OCI-LY3 (cell line): ENCODE data around the gene INSYN2A.

ENCODE experiments used
- H2AFZ ChIP-seq: fragments of 200-600, 300-600 bp; shearing (Covaris generic); 2 replicates; pipeline ENCODE4 v1.6.0; 2014; ENCODE audit warnings: antibody characterized with exemption, low read depth, low read length
- H3K27ac ChIP-seq: fragments of 200-600, 300-600 bp; sonication (generic); 2 replicates; pipeline ENCODE4 v1.5.1; 2014; ENCODE audit warnings: mild to moderate bottlenecking, low read length, moderate library complexity, mixed read lengths
- H3K27me3 ChIP-seq: fragments of 200-600, 300-600 bp; sonication (generic); 2 replicates; pipeline ENCODE4 v1.6.1; 2014; ENCODE audit warnings: low read depth, low read length, mixed read lengths
- H3K36me3 ChIP-seq: fragments of 200-600, 300-600 bp; sonication (generic); replicated peaks from 2 replicates; pipeline ENCODE3; 2014; ENCODE audit warnings: low read depth, low read length, mixed read lengths
- H3K4me1 ChIP-seq: fragments of 300-600, 200-600 bp; sonication (generic); 2 replicates; pipeline ENCODE4 v1.6.1; 2014; ENCODE audit warnings: low read length, mixed read lengths
- H3K4me2 ChIP-seq: fragments of 200-600, 300-600 bp; sonication (generic); 2 replicates; pipeline ENCODE4 v1.6.1; 2014; ENCODE audit warnings: low read length, mixed read lengths
- H3K4me3 ChIP-seq: fragments of 300-600, 200-600 bp; sonication (generic); 2 replicates; pipeline ENCODE4 v1.5.1; 2014; ENCODE audit warnings: antibody characterized with exemption, mild to moderate bottlenecking, low read length, moderate library complexity
- H3K79me2 ChIP-seq: fragments of 300-600, 200-600 bp; shearing (Covaris generic); 2 replicates; pipeline ENCODE4 v1.6.1; 2014; ENCODE audit warnings: mild to moderate bottlenecking, low read length, mixed read lengths
- H3K9ac ChIP-seq: fragments of 300-600, 200-600 bp; shearing (Covaris generic); 2 replicates; pipeline ENCODE4 v1.6.0; 2014; ENCODE audit warnings: mild to moderate bottlenecking, low read length, moderate library complexity
- H3K9me3 ChIP-seq: fragments of 200-600, 300-600 bp; shearing (Covaris generic); 2 replicates; pipeline ENCODE4 v1.6.1; 2014; ENCODE audit warnings: low read length, mixed read lengths; ENCODE audit not compliant: insufficient read depth
- H4K20me1 ChIP-seq: fragments of 200-600, 300-600 bp; sonication (generic); 2 replicates; pipeline ENCODE4 v1.6.1; 2016; ENCODE audit warnings: low read length, mixed read lengths; ENCODE audit not compliant: insufficient read depth
- CTCF ChIP-seq: fragments of 200-600, 300-600 bp; sonication (generic); IDR thresholded peaks from 2 replicates; pipeline ENCODE4 v1.5.1; 2014; ENCODE audit warnings: antibody characterized with exemption, low read length, low read depth
- EZH2phosphoT487 ChIP-seq: fragments of 200-600 bp; shearing (Covaris generic); IDR thresholded peaks from 2 replicates; pipeline ENCODE4 v1.6.1; 2018; ENCODE audit warnings: antibody characterized with exemption, mixed run types, low read depth

Gene INSYN2A

GRCh38 chr10:127197154-127197432 lies 702 bp upstream of the INSYN2A start:
- H3K27ac ChIP-seq, result no peak overlapping the region
- H2AFZ ChIP-seq, result no peak overlapping the region
- no peak overlapping the region for H3K4me3 ChIP-seq
- H3K4me1 ChIP-seq, result no peaks in the 10 kb centered on the region
- H3K4me2 ChIP-seq, result no peak overlapping the region
- H3K9ac ChIP-seq, result no peak overlapping the region
- no peaks in the 10 kb centered on the region for H4K20me1 ChIP-seq
- no peak for TF ChIP-seq EZH2phosphoT487
- no peak for TF ChIP-seq CTCF
- H3K9me3 ChIP-seq, result no peaks in the 10 kb centered on the region
- no peaks in the 10 kb centered on the region for H3K27me3 ChIP-seq
- H3K79me2 ChIP-seq, result no peaks in the 10 kb centered on the region
- H3K36me3 ChIP-seq, result no peaks in the 10 kb centered on the region

- H3K4me1 ChIP-seq, result no peaks in the 10 kb centered on the region
- no peaks in the 10 kb centered on the region for H3K27me3 ChIP-seq
- TF ChIP-seq CTCF (no peak), EZH2phosphoT487 (no peak)
- no peak overlapping the region for H3K4me2 ChIP-seq
- no peaks in the 10 kb centered on the region for H3K9me3 ChIP-seq
- no peaks in the 10 kb centered on the region for H4K20me1 ChIP-seq
- no peaks in the 10 kb centered on the region for H3K36me3 ChIP-seq
- H3K4me3 ChIP-seq, result no peak overlapping the region
- no peak overlapping the region for H3K9ac ChIP-seq
- H3K27ac ChIP-seq, result no peak overlapping the region
- H3K79me2 ChIP-seq, result no peaks in the 10 kb centered on the region
- H2AFZ ChIP-seq, result no peak overlapping the region
These were observed 665 bp downstream of the INSYN2A start for GRCh38 chr10:127195571-127196281.

- H3K9ac ChIP-seq, result no peak overlapping the region
- no peaks in the 10 kb centered on the region for H3K36me3 ChIP-seq
- H3K9me3 ChIP-seq, result no peaks in the 10 kb centered on the region
- H3K4me3 ChIP-seq, result no peak overlapping the region
- H2AFZ ChIP-seq, result no peak overlapping the region
- no peak overlapping the region for H3K4me2 ChIP-seq
- TF ChIP-seq EZH2phosphoT487 (no peak), CTCF (no peak)
- no peak overlapping the region for H3K27ac ChIP-seq
- no peaks in the 10 kb centered on the region for H4K20me1 ChIP-seq
- H3K4me1 ChIP-seq, result no peaks in the 10 kb centered on the region
- H3K27me3 ChIP-seq, result no peaks in the 10 kb centered on the region
- no peaks in the 10 kb centered on the region for H3K79me2 ChIP-seq
These were observed 1.3 kb downstream of the INSYN2A start for GRCh38 chr10:127195041-127195506.

- no peaks in the 10 kb centered on the region for H3K9me3 ChIP-seq
- H2AFZ ChIP-seq, result no peak overlapping the region
- H3K36me3 ChIP-seq, result no peaks in the 10 kb centered on the region
- no peak overlapping the region for H3K4me3 ChIP-seq
- no peaks in the 10 kb centered on the region for H4K20me1 ChIP-seq
- no peaks in the 10 kb centered on the region for H3K79me2 ChIP-seq
- TF ChIP-seq EZH2phosphoT487 (no peak), CTCF (no peak)
- no peak overlapping the region for H3K4me2 ChIP-seq
- H3K27ac ChIP-seq, result no peak overlapping the region
- H3K4me1 ChIP-seq, result no peaks in the 10 kb centered on the region
- no peak overlapping the region for H3K9ac ChIP-seq
- H3K27me3 ChIP-seq, result no peaks in the 10 kb centered on the region
These were observed 1.8 kb downstream of the INSYN2A start for GRCh38 chr10:127194599-127194998.
